ENCODE data around the gene H1-8.

H1-8 gene

GRCh38 chr3:129518581-129518980 lies 24.4 kb upstream of the H1-8 start:
- no peak overlapping the region for H3K4me3 ChIP-seq (replicated peaks; ENCODE audit: low read depth, low read length)

GRCh38 chr3:129519449-129519848 lies 23.5 kb upstream of the H1-8 start:
- H3K4me3 ChIP-seq (replicated peaks; ENCODE audit: low read depth, low read length), result no peak overlapping the region
- DNase-seq (ENCODE audit: extremely low read depth, low read depth), result no peak
- no peak for TF ChIP-seq CTCF (IDR thresholded peaks at IDR 0.05; ENCODE audit: low read depth, low read length, missing control alignments)

More at GRCh38 chr3:129518581-129518980, 24.4 kb upstream of the H1-8 start:
- no peak for DNase-seq (ENCODE audit: extremely low read depth, low read depth)
- no peak for TF ChIP-seq CTCF (IDR thresholded peaks at IDR 0.05; ENCODE audit: low read depth, low read length, missing control alignments)

GRCh38 chr3:129519896-129520715 lies 22.9 kb upstream of the H1-8 start:
- TF ChIP-seq CTCF (IDR thresholded peaks at IDR 0.05; ENCODE audit: low read depth, low read length, missing control alignments), result no peak
- DNase-seq (ENCODE audit: extremely low read depth, low read depth), result no peak

GRCh38 chr3:129520960-129521359 lies 22.0 kb upstream of the H1-8 start:
- no peak for TF ChIP-seq CTCF (IDR thresholded peaks at IDR 0.05; ENCODE audit: low read depth, low read length, missing control alignments)
- H3K4me3 ChIP-seq (replicated peaks; ENCODE audit: low read depth, low read length), result no peak overlapping the region
- no peak for DNase-seq (ENCODE audit: extremely low read depth, low read depth)

More at GRCh38 chr3:129519896-129520715, 22.9 kb upstream of the H1-8 start:
- H3K4me3 ChIP-seq (replicated peaks; ENCODE audit: low read depth, low read length), result no peak overlapping the region

GRCh38 chr3:129521611-129522010 lies 21.4 kb upstream of the H1-8 start:
- TF ChIP-seq CTCF (IDR thresholded peaks at IDR 0.05; ENCODE audit: low read depth, low read length, missing control alignments), result no peak
- H3K4me3 ChIP-seq (replicated peaks; ENCODE audit: low read depth, low read length), result no peak overlapping the region
- no peak for DNase-seq (ENCODE audit: extremely low read depth, low read depth)

- no peak overlapping the region for H3K4me3 ChIP-seq (replicated peaks; ENCODE audit: low read depth, low read length)
- TF ChIP-seq CTCF (IDR thresholded peaks at IDR 0.05; ENCODE audit: low read depth, low read length, missing control alignments), result no peak
- DNase-seq (ENCODE audit: extremely low read depth, low read depth), result no peak
Observed at GRCh38 chr3:129522953-129523352, 20.0 kb upstream of the H1-8 start.

Measured in HFF-Myc (cell line).